Loucy (cell line): ENCODE data around the gene PARP1.

ENCODE experiments used
- H2AFZ ChIP-seq: fragments of 200-600 bp; sonication (generic); 2 replicates; pipeline ENCODE4 v1.6.0; 2016; ENCODE audit warnings: antibody characterized with exemption, mild to moderate bottlenecking, low read length, moderate library complexity
- H3F3A ChIP-seq: fragments of 200-600 bp; 2 replicates; pipeline ENCODE4 v1.6.0; 2016; ENCODE audit warnings: antibody characterized with exemption, low read depth, mild to moderate bottlenecking
- H3K27me3 ChIP-seq: fragments of 200-600 bp; sonication (generic); 2 replicates; pipeline ENCODE4 v1.6.1; 2014; ENCODE audit warnings: low read length, mild to moderate bottlenecking; ENCODE audit not compliant: insufficient read depth, poor library complexity, severe bottlenecking
- H3K36me3 ChIP-seq: fragments of 200-600 bp; sonication (generic); 2 replicates; pipeline ENCODE4 v1.6.1; 2016; ENCODE audit warnings: low read length; ENCODE audit not compliant: insufficient read depth
- H3K4me1 ChIP-seq: fragments of 200-600 bp; sonication (generic); 2 replicates; pipeline ENCODE4 v1.5.1; 2014; ENCODE audit warnings: low read length, mild to moderate bottlenecking; ENCODE audit not compliant: insufficient read depth, poor library complexity, severe bottlenecking
- H3K4me2 ChIP-seq: fragments of 200-600 bp; sonication (generic); 2 replicates; pipeline ENCODE4 v1.6.0; 2014; ENCODE audit warnings: antibody characterized with exemption, low read length, low read depth, mild to moderate bottlenecking; ENCODE audit not compliant: poor library complexity, severe bottlenecking
- H3K4me3 ChIP-seq: fragments of 200-600 bp; sonication (generic); 2 replicates; pipeline ENCODE4 v1.5.1; 2014; ENCODE audit warnings: low read length, mild to moderate bottlenecking, mixed read lengths; ENCODE audit not compliant: poor library complexity, severe bottlenecking
- H3K79me2 ChIP-seq: fragments of 200-600 bp; sonication (generic); 2 replicates; pipeline ENCODE4 v1.6.1; 2014; ENCODE audit warnings: low read length; ENCODE audit not compliant: insufficient read depth
- H3K9ac ChIP-seq: fragments of 200-600 bp; sonication (generic); 2 replicates; pipeline ENCODE4 v1.6.0; 2014; ENCODE audit warnings: mild to moderate bottlenecking, low read depth, low read length, moderate library complexity; ENCODE audit not compliant: poor library complexity, severe bottlenecking
- H3K9me2 ChIP-seq: fragments of 200-600 bp; sonication (generic); replicated peaks from 2 replicates; pipeline ENCODE4 v1.6.1; 2016; ENCODE audit warnings: low read depth, low read length, mixed read lengths
- H3K9me3 ChIP-seq: fragments of 200-600 bp; sonication (generic); 2 replicates; pipeline ENCODE4 v1.6.1; 2014; ENCODE audit warnings: mild to moderate bottlenecking, antibody characterized with exemption, low read length, low read depth; ENCODE audit not compliant: insufficient read depth
- H4K20me1 ChIP-seq: fragments of 200-600 bp; sonication (generic); 2 replicates; pipeline ENCODE4 v1.6.0; 2014; ENCODE audit warnings: antibody characterized with exemption, low read length, mild to moderate bottlenecking; ENCODE audit not compliant: insufficient read depth, poor library complexity, severe bottlenecking
- CTCF ChIP-seq: fragments of 200-600 bp; sonication (generic); conservative IDR thresholded peaks from 2 replicates; pipeline ENCODE4 v1.5.1; 2014; ENCODE audit warnings: mild to moderate bottlenecking, antibody characterized with exemption, low read length
- EZH2phosphoT487 ChIP-seq: fragments of 200-600 bp; IDR thresholded peaks from 2 replicates; pipeline ENCODE4 v1.6.1; 2018; ENCODE audit warnings: antibody characterized with exemption, mild to moderate bottlenecking, moderate library complexity, borderline replicate concordance

Gene PARP1

GRCh38 chr1:226425431-226426031 is 17.6 kb upstream of the PARP1 start:
- Histone ChIP-seq H4K20me1 (no peaks in the 10 kb centered on the region), H3F3A (peaks cover 15% of the 10 kb centered on the region), H3K27me3 (no peaks in the 10 kb centered on the region), H3K9ac (peak overlapping the region; percentile 75), H3K9me3 (no peaks in the 10 kb centered on the region), H3K9me2 (no peaks in the 10 kb centered on the region), H3K4me3 (peak overlapping the region; percentile 74), H3K4me1 (peaks cover 46% of the 10 kb centered on the region), H2AFZ (no peak overlapping the region), H3K4me2 (peak overlapping the region; percentile 86), H3K36me3 (no peaks in the 10 kb centered on the region), H3K79me2 (no peaks in the 10 kb centered on the region)
- TF ChIP-seq EZH2phosphoT487 (no peak), CTCF (no peak)

- Histone ChIP-seq H3K9me2 (no peaks in the 10 kb centered on the region), H3K9me3 (no peaks in the 10 kb centered on the region), H3K9ac (peak overlapping the region; percentile 75), H3K79me2 (no peaks in the 10 kb centered on the region), H3K4me3 (peak overlapping the region; percentile 74), H3K4me2 (peak overlapping the region; percentile 86), H3K4me1 (peaks cover 41% of the 10 kb centered on the region), H2AFZ (no peak overlapping the region), H4K20me1 (no peaks in the 10 kb centered on the region), H3K27me3 (no peaks in the 10 kb centered on the region), H3K36me3 (no peaks in the 10 kb centered on the region), H3F3A (peaks cover 15% of the 10 kb centered on the region)
- TF ChIP-seq CTCF (no peak), EZH2phosphoT487 (no peak)
Observed at GRCh38 chr1:226425004-226425378, 17.1 kb upstream of the PARP1 start.

GRCh38 chr1:226424221-226425003 is 16.5 kb upstream of the PARP1 start:
- H3K9ac ChIP-seq: peak overlapping the region; percentile 75

More at GRCh38 chr1:226424221-226425003, 16.5 kb upstream of the PARP1 start:
- no peaks in the 10 kb centered on the region for H3K79me2 ChIP-seq
- H3K9me2 ChIP-seq: no peaks in the 10 kb centered on the region
- H2AFZ ChIP-seq: no peak overlapping the region
- no peak for TF ChIP-seq EZH2phosphoT487
- TF ChIP-seq CTCF: peak; percentile 92
- peaks cover 15% of the 10 kb centered on the region for H3F3A ChIP-seq
- no peaks in the 10 kb centered on the region for H3K36me3 ChIP-seq
- no peaks in the 10 kb centered on the region for H3K27me3 ChIP-seq
- no peaks in the 10 kb centered on the region for H4K20me1 ChIP-seq
- H3K4me1 ChIP-seq: peaks cover 35% of the 10 kb centered on the region
- no peaks in the 10 kb centered on the region for H3K9me3 ChIP-seq
- H3K4me2 ChIP-seq: peak overlapping the region; percentile 86
- H3K4me3 ChIP-seq: peak overlapping the region; percentile 74
